WTC11 (cell line): ENCODE measurements around the gene SLC4A8.

Experiments used
- JUN ChIP-seq: sonication (generic); formaldehyde crosslinking; IDR thresholded peaks from 2 replicates; pipeline ENCODE4 v1.8.0; 2023; ENCODE audit warnings: mild to moderate bottlenecking, missing genetic modification reagents
- MXD4 ChIP-seq: fragments of 250-450 bp; sonication (Bioruptor Pico); IDR thresholded peaks from 2 replicates; pipeline ENCODE4 v1.8.0; 2021; ENCODE audit warnings: mild to moderate bottlenecking, moderate library complexity, borderline replicate concordance
- NFE2L1 ChIP-seq: sonication (generic); formaldehyde crosslinking; IDR thresholded peaks from 2 replicates; pipeline ENCODE4 v1.8.1; 2023; ENCODE audit warnings: missing genetic modification reagents
- NFYB ChIP-seq: sonication (generic); formaldehyde crosslinking; conservative IDR thresholded peaks from 2 replicates; pipeline ENCODE4 v1.8.0; 2022; ENCODE audit warnings: low read depth, missing genetic modification reagents
- TEAD1 ChIP-seq: sonication (generic); formaldehyde crosslinking; IDR thresholded peaks from 2 replicates; pipeline ENCODE4 v1.8.0; 2022; ENCODE audit warnings: mild to moderate bottlenecking, missing genetic modification reagents
- TEAD4 ChIP-seq: sonication (generic); formaldehyde crosslinking; IDR thresholded peaks from 2 replicates; pipeline ENCODE4 v1.8.0; 2022; ENCODE audit warnings: mild to moderate bottlenecking, missing genetic modification reagents
- ZNF263 ChIP-seq: sonication (generic); formaldehyde crosslinking; IDR thresholded peaks from 2 replicates; pipeline ENCODE4 v1.8.1; 2022; ENCODE audit warnings: low read depth, mild to moderate bottlenecking, moderate library complexity, missing genetic modification reagents
- TF ChIP-seq, protein P1 (sequence below): fragments of 200-600 bp; IDR thresholded peaks from 2 replicates; pipeline ENCODE4 v1.8.0; 2022; ENCODE audit warnings: antibody characterized with exemption
- TF ChIP-seq, protein P2 (sequence below): sonication (generic); formaldehyde crosslinking; IDR thresholded peaks from 2 replicates; pipeline ENCODE4 v1.8.1; 2023; ENCODE audit warnings: mild to moderate bottlenecking, missing genetic modification reagents, moderate library complexity
- TF ChIP-seq, protein P3 (sequence below): sonication (generic); formaldehyde crosslinking; IDR thresholded peaks from 2 replicates; pipeline ENCODE4 v1.8.1; 2022; ENCODE audit warnings: mild to moderate bottlenecking, moderate library complexity, missing genetic modification reagents
- TF ChIP-seq, protein P4 (sequence below): sonication (generic); formaldehyde crosslinking; IDR thresholded peaks from 2 replicates; pipeline ENCODE4 v1.8.0; 2023; ENCODE audit warnings: mild to moderate bottlenecking, missing genetic modification reagents
- TF ChIP-seq, protein P5 (sequence below): sonication (generic); formaldehyde crosslinking; IDR thresholded peaks from 2 replicates; pipeline ENCODE4 v1.8.0; 2022; ENCODE audit warnings: mild to moderate bottlenecking, missing genetic modification reagents

DNA sequence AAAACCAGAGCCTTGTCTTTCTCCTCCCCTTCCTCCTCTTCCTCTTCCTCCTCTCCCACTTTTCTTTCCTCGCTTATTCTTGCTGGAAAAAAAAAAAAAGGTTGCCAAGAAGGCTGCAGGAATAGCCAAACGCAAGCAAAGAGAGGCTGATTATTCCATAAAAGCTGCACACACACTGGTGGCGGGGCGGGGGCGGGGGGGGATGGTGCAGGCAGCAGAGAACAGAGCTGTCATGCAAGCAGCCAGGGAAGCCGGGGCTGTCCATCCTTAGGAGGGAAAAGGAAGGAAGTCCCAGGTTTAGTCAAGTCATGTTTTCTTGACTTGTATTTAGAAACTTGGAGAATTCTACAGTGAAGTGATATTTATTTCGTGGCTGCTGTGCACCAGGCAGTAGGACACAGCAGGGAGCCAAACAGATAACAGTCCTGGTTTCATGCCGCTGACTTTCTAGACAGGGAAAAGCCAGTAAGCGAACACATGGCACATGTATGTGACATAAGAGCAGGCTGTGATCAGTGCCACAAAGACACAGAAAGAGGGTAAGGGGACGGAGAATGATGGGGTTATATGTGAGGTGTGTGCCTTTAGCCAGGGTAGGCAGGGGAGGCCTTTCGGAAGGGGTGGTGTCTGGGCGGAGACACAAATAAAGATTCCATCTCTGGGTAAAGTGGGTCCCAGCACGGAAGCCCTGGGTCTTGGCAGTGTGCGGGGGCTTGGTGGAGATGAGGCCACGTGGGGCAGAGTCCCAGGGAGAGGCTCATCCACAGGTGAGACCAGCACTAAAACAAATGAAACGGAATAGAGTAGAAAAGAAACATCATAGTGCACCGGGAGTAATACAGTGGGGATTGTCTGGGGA, 109.8 kb downstream of the SLC4A8 start:
- TF ChIP-seq NFYB (no peak), TEAD1 (no peak), TEAD4 (CRISPR knock-in tag) (no peak), MXD4 (no peak), NFE2L1 (no peak), ZNF263 (CRISPR knock-in tag) (no peak), JUN (CRISPR knock-in tag) (no peak)
- TF ChIP-seq, protein P1, sequence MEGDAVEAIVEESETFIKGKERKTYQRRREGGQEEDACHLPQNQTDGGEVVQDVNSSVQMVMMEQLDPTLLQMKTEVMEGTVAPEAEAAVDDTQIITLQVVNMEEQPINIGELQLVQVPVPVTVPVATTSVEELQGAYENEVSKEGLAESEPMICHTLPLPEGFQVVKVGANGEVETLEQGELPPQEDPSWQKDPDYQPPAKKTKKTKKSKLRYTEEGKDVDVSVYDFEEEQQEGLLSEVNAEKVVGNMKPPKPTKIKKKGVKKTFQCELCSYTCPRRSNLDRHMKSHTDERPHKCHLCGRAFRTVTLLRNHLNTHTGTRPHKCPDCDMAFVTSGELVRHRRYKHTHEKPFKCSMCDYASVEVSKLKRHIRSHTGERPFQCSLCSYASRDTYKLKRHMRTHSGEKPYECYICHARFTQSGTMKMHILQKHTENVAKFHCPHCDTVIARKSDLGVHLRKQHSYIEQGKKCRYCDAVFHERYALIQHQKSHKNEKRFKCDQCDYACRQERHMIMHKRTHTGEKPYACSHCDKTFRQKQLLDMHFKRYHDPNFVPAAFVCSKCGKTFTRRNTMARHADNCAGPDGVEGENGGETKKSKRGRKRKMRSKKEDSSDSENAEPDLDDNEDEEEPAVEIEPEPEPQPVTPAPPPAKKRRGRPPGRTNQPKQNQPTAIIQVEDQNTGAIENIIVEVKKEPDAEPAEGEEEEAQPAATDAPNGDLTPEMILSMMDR, result no peak
- TF ChIP-seq, protein P2, sequence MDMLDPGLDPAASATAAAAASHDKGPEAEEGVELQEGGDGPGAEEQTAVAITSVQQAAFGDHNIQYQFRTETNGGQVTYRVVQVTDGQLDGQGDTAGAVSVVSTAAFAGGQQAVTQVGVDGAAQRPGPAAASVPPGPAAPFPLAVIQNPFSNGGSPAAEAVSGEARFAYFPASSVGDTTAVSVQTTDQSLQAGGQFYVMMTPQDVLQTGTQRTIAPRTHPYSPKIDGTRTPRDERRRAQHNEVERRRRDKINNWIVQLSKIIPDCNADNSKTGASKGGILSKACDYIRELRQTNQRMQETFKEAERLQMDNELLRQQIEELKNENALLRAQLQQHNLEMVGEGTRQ (CRISPR knock-in tag), result no peak
- TF ChIP-seq, protein P3, sequence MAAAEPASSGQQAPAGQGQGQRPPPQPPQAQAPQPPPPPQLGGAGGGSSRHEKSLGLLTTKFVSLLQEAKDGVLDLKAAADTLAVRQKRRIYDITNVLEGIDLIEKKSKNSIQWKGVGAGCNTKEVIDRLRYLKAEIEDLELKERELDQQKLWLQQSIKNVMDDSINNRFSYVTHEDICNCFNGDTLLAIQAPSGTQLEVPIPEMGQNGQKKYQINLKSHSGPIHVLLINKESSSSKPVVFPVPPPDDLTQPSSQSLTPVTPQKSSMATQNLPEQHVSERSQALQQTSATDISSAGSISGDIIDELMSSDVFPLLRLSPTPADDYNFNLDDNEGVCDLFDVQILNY, result no peak
- TF ChIP-seq, protein P4, sequence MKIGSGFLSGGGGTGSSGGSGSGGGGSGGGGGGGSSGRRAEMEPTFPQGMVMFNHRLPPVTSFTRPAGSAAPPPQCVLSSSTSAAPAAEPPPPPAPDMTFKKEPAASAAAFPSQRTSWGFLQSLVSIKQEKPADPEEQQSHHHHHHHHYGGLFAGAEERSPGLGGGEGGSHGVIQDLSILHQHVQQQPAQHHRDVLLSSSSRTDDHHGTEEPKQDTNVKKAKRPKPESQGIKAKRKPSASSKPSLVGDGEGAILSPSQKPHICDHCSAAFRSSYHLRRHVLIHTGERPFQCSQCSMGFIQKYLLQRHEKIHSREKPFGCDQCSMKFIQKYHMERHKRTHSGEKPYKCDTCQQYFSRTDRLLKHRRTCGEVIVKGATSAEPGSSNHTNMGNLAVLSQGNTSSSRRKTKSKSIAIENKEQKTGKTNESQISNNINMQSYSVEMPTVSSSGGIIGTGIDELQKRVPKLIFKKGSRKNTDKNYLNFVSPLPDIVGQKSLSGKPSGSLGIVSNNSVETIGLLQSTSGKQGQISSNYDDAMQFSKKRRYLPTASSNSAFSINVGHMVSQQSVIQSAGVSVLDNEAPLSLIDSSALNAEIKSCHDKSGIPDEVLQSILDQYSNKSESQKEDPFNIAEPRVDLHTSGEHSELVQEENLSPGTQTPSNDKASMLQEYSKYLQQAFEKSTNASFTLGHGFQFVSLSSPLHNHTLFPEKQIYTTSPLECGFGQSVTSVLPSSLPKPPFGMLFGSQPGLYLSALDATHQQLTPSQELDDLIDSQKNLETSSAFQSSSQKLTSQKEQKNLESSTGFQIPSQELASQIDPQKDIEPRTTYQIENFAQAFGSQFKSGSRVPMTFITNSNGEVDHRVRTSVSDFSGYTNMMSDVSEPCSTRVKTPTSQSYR, result no peak
- TF ChIP-seq, protein P5, sequence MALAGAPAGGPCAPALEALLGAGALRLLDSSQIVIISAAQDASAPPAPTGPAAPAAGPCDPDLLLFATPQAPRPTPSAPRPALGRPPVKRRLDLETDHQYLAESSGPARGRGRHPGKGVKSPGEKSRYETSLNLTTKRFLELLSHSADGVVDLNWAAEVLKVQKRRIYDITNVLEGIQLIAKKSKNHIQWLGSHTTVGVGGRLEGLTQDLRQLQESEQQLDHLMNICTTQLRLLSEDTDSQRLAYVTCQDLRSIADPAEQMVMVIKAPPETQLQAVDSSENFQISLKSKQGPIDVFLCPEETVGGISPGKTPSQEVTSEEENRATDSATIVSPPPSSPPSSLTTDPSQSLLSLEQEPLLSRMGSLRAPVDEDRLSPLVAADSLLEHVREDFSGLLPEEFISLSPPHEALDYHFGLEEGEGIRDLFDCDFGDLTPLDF (CRISPR knock-in tag), result no peak
